HG03460 (cell line): ENCODE measurements around the gene SMTNL1.

Experiments
- ATAC-seq: cut with Tn5 transposase; IDR thresholded peaks from one replicate; pipeline ENCODE4 v1.9.1; 2021; ENCODE audit not compliant: unreplicated experiment

SMTNL1 gene

GRCh38 chr11:57536947-57537619 lies at the start of gene SMTNL1:
Gene SMTNL1, plus strand, starts transcription at chr11:57537595. Its CDS starts 5,048 bp downstream, at chr11:57542643.
- ATAC-seq: no peak

- no peak for ATAC-seq
Measured at GRCh38 chr11:57487920-57488659, 49.3 kb upstream of the SMTNL1 start.

GRCh38 chr11:57490456-57491248 lies 46.7 kb upstream of the SMTNL1 start:
- no peak for ATAC-seq

- ATAC-seq: no peak
Measured at GRCh38 chr11:57491371-57492061, 45.9 kb upstream of the SMTNL1 start.

- ATAC-seq: peak; percentile 65
Measured at GRCh38 chr11:57493507-57494503, 43.6 kb upstream of the SMTNL1 start.

- ATAC-seq: no peak
Measured at GRCh38 chr11:57496109-57496820, 41.1 kb upstream of the SMTNL1 start.

GRCh38 chr11:57497303-57498247 lies 39.8 kb upstream of the SMTNL1 start:
- ATAC-seq: no peak

GRCh38 chr11:57498540-57498939 lies 38.9 kb upstream of the SMTNL1 start:
- ATAC-seq: no peak

GRCh38 chr11:57499413-57499982 lies 37.9 kb upstream of the SMTNL1 start:
- peak; percentile 100 for ATAC-seq

GRCh38 chr11:57499983-57500461 lies 37.4 kb upstream of the SMTNL1 start:
- peak; percentile 13 for ATAC-seq

- ATAC-seq: no peak
Measured at GRCh38 chr11:57500515-57500914, 36.9 kb upstream of the SMTNL1 start.

GRCh38 chr11:57500926-57501325 lies 36.5 kb upstream of the SMTNL1 start:
- no peak for ATAC-seq

GRCh38 chr11:57501953-57502352 lies 35.4 kb upstream of the SMTNL1 start:
- no peak for ATAC-seq

GRCh38 chr11:57502376-57502775 lies 35.0 kb upstream of the SMTNL1 start:
- no peak for ATAC-seq

- ATAC-seq: no peak
Measured at GRCh38 chr11:57502870-57503269, 34.5 kb upstream of the SMTNL1 start.

GRCh38 chr11:57504511-57504910 lies 32.9 kb upstream of the SMTNL1 start:
- ATAC-seq: no peak

- no peak for ATAC-seq
Measured at GRCh38 chr11:57506522-57506921, 30.9 kb upstream of the SMTNL1 start.
